ENCODE measurements around the gene RIMS4.

DNA sequence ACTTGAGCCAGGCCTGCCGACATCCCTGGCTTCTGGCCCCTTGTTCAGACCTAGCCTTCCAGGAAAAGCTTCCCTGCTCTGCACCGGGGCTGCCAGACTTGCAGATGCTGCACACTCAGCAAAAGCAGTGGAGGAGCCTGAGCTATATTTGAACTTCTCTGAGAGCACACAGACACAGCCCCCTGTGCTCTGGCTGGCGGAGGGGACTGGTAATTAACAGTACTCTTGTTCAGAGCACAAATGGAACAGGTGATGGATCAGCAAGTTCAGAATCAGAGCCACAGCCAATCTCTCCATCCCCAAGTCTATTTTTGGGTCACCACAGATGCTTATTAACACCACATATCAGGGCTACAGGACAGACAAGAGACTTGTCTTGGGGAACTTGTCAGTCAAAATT lies 27.6 kb upstream of the RIMS4 start:
- TF ChIP-seq JUND (IDR thresholded peaks at IDR 0.05; ENCODE audit: low read length) = no peak
- TF ChIP-seq POLR2A (IDR thresholded peaks at IDR 0.05; ENCODE audit: control extremely low read depth in 1 of 2, low read depth in 2 of 2, low read length in 2 of 2) = no peak
- TF ChIP-seq EZH2 (IDR thresholded peaks at IDR 0.05; ENCODE audit: low read depth, low read length, severe bottlenecking) = no peak

Data from H1 (cell line).